WI38 (cell line): Measurements from ENCODE around the gene SCN1A.
"Not testable (repeated sequence)": the region's sequence is repeated elsewhere in the genome, so short reads cannot be mapped to it uniquely, and the experiment has no call there.

Source experiments
- H3K4me3 ChIP-seq: 2 replicates; pipeline ENCODE4 v1.5.1; 2011; ENCODE audit warnings: low read depth, mild to moderate bottlenecking, control low read depth, low read length
- TF ChIP-seq, protein P1 (sequence below): IDR thresholded peaks from 2 replicates; pipeline ENCODE4 v1.5.1; 2012; ENCODE audit warnings: low read depth, mild to moderate bottlenecking, control low read depth, low read length

Gene SCN1A

DNA sequence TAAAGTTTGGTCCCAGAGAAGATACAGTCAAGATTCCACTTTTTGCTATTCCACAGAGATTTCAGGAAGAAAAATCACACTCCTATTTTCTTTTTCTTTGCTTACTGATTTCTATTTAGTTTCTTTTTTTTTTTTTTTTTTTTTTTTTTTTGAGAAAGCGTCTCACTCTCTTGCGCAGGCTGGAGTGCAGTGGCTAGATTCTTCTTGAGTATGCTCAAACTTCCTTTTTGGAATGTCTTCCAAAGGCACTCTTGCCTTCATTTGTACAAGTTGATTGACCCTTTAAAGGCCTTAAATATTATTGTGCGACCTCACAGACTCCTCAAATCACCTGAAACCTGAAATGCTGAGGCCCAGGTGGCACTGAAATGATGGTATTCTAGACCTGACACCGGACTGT lies 9.6 kb downstream of the SCN1A start:
- H3K4me3 ChIP-seq: no peak overlapping the region
- TF ChIP-seq, protein P1, sequence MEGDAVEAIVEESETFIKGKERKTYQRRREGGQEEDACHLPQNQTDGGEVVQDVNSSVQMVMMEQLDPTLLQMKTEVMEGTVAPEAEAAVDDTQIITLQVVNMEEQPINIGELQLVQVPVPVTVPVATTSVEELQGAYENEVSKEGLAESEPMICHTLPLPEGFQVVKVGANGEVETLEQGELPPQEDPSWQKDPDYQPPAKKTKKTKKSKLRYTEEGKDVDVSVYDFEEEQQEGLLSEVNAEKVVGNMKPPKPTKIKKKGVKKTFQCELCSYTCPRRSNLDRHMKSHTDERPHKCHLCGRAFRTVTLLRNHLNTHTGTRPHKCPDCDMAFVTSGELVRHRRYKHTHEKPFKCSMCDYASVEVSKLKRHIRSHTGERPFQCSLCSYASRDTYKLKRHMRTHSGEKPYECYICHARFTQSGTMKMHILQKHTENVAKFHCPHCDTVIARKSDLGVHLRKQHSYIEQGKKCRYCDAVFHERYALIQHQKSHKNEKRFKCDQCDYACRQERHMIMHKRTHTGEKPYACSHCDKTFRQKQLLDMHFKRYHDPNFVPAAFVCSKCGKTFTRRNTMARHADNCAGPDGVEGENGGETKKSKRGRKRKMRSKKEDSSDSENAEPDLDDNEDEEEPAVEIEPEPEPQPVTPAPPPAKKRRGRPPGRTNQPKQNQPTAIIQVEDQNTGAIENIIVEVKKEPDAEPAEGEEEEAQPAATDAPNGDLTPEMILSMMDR: no peak

DNA sequence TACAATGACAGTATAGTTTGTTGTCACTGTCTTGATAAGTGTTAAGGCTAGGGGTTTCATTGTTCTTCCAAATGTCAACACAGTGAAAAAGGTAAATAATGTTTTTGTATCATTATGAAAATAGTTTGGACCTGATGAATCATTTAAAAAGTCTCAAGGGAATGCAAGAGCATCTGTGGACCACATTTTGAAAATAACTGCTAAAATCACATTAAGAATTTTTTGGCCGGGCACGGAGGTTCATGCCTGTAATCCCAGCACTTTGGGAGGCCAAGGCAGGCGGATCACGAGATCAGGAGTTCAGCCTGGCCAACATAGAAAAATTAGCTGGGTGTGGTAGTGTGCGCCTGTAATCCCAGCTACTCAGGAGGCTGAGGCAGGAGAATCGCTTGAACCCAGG lies 10.3 kb downstream of the SCN1A start:
- H3K4me3 ChIP-seq: no peak overlapping the region
- TF ChIP-seq, protein P1: no peak

DNA sequence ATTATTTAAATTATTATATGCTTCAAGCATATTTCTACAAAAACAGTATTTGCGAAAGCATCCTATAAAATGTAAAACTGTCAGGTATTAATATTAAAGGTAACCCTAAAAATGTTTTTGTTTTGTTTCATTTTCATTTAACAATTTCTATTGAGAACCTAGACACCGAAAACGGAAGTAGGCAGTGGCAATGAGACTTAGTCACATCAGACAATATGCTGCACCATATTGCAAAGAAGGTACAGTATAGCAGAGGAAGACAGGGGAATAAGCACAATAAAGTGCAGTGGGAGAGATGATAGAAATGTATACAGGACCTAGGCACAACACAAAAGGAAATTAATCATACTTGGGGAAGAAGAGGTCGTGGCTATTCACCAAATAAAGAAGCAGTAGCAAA lies 12.2 kb downstream of the SCN1A start:
- H3K4me3 ChIP-seq: no peak overlapping the region

DNA sequence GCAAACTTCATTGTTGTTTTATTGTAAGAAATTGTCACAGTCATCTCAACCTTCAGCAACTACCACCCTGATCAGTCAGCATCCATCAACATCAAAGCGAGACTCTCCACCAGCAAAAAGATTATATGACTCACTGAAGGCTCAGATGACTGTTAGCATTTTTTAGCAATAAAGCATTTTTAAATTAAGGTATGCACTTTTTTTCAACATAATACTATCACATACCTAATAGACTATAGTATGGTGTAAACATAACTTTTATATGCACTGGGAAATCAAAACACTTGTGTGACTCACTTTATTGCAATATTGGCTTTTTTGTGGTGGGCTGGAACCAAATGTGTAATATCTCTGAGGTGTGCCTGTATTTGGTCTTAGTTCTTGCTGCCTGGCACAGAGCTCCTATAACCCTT lies 15.6 kb downstream of the SCN1A start:
- no peak overlapping the region for H3K4me3 ChIP-seq
- TF ChIP-seq, protein P1: no peak

More for the DNA sequence above, 12.2 kb downstream of the SCN1A start:
- TF ChIP-seq, protein P1: no peak

DNA sequence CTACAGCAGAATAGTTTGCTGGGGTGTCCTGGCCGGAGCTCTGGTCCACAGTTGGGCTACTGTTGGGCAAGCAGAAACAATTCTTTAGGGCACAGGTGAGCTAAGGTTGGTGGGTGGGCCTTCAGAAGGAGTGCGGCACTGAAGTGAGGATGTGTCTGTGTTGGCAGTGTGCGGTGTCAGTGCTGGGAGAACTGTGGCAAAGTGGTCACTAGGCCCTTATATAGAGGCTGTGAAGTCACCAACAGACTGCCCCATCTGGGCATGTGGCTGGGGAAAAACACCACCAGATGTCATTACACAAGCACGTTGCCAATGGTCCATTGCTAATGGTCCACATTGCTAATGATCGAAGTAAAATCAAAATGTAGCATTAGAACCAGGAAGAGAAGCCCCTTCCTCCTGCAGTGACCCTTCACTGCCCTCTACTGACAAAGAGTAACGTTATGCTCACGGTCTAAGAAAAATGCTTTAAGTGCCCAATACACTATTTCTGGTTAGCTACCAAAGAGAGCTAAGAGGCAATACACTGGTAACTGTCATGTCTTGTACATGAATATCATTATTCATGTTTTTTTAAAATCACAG lies 21.3 kb downstream of the SCN1A start:
- H3K4me3 ChIP-seq: no peak overlapping the region
- TF ChIP-seq, protein P1: no peak

DNA sequence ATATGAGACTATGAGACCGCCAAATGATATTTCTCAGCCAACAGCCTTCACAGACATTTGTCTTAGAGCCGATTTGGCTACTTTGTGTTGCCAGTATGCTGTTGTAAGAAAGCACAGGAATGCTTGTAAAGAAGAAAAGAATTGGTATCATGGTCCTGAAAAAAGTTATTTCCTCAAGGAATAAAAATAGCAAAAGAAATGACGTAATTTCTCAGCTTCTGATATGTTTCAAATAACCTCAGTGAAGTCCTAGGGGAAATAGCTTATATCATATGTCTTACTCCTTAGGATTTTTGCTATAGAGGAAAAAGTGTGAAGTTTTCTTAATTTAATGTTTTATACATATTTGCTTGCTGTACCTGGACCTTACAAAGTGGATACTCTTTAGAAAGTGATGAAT lies 23.0 kb downstream of the SCN1A start:
- TF ChIP-seq, protein P1: no peak

DNA sequence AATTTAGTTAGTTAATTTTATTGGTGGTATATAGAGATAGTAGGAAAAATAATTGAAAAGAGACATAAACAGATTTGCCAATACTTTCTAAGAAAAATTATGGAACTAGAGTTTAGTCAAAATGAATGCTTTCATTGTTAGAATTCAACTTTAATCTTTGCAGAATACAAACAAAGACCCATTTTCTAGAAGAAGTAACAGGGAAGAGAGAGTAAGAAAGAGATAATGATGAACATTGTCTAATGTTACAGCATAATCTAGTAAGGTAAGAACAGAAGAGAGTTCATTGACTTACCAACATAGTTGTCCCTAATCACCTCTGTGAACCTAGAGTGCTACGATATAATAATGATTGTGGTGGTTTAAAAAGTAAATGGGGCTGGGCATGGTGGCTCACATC lies 23.7 kb downstream of the SCN1A start:
- TF ChIP-seq, protein P1: no peak
- no peak overlapping the region for H3K4me3 ChIP-seq

More for the DNA sequence above, 23.0 kb downstream of the SCN1A start:
- H3K4me3 ChIP-seq: no peak overlapping the region

DNA sequence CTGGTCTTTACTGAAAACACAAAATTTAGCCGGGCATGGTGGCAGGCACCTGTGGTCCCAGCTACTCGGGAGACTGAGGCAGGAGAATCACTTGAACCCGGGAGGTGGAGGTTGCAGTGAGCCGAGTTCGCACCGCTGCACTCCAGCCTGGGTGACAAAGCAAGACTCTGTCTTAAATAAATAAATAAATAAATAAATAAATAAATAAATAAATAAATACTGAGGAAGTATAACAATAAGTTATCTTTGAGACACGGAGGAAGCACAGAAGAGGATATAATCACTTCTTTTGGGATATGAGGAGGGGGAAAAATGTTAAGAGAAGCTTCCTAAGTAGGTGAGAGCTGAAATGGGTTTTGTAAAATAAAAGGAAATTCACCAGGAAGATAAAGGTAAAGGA lies 24.5 kb downstream of the SCN1A start:
- H3K4me3 ChIP-seq: not testable (repeated sequence)
